Stimulated activated CD8-positive, alpha-beta memory T cell treated with anti-CD3 and anti-CD28 coated beads, Interleukin-4, amount 100 ng/mL, for 4 hours (primary cell): ENCODE results near the gene SCAP.
A peak's percentile ranks its signal among the peaks of the same experiment; 100 is the strongest.
"Not testable (repeated sequence)": the region's sequence is repeated elsewhere in the genome, so short reads cannot be mapped to it uniquely, and the experiment has no call there.

Source experiments
- DNase-seq, 2 donors: peaks; one replicate each; pipeline ENCODE4 v3.0.0-alpha.2; 2020; ENCODE audit warnings: low read depth in 2 of 2, low spot score in 1 of 2

Gene SCAP

GRCh38 chr3:47475570-47476329 lies at the start of gene SCAP:
SCAP (minus strand) TSS chr3:47475941; CDS start chr3:47442993, 32,948 bp downstream.
- DNase-seq: peak; percentile 91 to 94

DNA sequence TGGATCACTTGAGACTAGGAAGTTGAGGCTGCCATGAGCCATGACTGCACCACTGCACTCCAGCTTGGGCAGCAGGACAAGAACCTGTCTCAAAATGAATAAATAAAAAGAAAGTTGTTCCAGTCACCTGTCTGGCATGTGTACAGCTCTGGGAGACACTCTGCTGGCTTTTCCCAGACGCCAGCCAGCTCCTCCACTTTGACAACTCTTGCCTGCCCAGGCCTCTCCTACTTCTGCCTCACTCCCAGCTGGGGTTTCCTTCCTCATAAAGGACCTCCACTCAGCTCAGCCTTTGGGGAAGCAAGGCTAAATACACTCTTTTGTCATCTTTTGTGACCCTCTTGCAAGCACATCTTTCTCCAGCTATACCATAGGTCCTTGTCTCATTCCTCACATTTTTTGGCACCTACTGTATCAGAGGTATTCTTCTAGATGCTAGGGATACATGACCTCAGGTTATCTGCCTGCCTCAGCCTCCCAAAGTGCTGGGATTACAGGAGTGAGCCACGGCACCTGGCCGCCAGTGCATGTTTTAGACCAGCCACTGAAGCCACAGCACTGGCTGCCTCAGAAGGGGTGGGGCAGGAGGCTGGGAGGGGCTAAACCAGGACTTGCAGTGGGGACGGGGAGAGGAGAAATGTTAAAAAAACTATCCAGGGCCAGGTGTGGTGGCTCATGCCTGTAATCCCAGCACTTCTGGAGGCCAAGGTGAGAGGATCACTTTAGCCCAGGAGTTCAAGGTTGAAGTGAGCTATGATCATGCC lies 47.8 kb upstream of the SCAP start:
- no peak for DNase-seq

DNA sequence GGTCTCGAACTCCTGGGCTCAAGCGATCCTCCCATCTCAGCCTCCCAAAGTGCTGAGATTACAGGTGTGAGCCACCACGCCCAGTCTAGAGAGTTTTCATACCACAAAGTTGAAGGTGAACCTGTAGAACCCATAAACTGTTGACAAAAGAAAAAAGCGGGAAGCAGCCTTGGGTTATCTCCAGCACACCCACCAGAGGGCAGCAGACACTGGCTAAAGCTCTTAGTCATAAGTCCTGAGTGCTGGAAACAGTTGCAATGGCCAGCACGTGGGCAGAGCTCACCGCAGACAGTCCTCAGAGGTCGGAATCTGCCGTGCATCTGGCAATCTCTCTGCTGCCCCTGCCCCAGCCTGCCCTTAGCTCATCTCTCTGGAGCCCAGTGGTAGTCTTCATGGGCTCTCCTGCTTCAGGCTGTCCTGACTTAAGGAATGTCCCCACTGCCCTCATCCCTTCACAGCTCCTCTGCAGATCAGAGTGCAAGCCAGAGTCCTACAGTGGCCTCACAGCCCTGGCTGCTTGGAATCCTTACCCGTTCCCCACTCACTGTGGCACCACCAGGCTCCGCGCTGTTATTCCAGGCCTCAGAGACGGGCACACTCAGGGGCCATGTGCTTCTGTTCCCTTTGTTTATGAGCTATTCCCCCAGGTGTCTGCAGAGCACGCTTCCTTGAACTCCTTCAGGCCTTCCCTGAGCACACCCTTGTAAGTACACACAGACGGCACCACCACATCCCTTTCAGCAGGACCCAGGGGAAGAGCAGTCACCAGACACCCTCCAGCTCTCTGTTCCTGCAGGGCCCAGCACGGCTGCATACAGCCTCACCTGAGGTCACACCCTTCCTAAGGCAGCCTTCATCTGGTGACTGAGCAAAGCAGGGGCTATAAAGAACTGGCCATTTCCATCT lies 46.6 kb upstream of the SCAP start:
- peak; percentile 34 to 43 for DNase-seq

DNA sequence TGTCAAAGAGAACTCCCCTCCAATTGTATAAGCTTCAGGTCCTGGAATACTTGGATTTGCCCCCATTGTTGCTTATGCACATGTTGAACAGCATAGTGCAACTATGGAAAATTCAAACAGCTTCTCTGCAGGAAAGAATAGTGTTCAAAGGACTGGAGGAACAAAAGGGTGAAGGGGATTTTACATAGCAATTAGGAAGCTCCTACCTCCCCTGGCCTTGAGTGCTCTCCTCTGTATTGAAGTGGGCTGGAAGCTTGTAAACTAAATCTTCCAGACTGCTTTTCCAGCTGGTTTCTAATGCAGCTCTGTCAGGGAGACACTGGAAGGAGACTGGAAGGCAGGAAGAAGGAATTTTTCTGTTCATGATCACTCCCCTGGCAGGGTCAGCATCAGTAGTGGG lies 45.0 kb upstream of the SCAP start:
- no peak for DNase-seq

DNA sequence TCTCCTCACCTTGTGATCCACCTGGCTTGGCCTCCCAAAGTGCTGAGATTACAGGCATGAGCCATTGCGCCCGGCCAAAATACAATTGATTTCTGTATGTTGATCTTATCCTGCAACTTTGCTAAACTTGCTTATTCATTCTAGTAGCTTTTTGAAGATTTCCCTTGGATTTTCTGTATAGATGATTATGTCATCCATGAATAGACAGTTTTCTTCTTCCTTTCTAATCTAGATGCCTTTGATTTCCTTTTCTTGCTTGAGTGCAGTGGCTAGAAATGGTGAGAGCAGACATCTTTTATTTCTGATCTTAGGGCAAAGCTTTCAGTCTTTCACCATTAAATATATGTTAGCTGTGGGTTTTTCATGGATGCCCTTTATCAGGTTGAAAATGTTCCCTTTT lies 42.2 kb upstream of the SCAP start:
- no peak for DNase-seq

DNA sequence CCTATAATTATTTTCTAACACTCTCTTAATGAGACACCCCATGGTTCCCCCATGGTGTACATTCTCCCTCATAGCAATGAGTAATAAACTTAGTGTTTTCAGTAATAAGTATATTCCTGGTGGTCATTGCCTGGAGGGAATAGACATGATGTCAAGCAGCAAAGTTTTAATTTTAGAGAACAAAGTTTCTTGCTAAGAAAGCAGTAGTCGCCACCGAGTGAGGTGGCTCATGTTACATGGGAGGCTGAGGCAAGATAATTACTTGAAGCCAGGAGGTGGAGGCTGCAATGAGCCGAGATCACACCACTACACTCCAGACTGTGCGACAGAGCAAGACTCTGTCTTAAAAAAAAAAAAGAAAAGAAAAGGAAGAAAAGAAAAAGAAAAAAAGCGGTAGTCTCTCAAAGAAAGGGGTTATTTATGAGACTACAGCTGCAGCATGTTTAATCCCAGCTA lies 40.2 kb upstream of the SCAP start:
- DNase-seq: no peak

GRCh38 chr3:47515100-47515499 lies 39.4 kb upstream of the SCAP start:
- no peak for DNase-seq

- DNase-seq: peak; percentile 93
These were observed 37.6 kb upstream of the SCAP start, which contains the start of gene ELP6 for GRCh38 chr3:47513125-47513929. ELP6 (minus strand) TSS chr3:47513712; CDS start chr3:47513590, 122 bp downstream.

DNA sequence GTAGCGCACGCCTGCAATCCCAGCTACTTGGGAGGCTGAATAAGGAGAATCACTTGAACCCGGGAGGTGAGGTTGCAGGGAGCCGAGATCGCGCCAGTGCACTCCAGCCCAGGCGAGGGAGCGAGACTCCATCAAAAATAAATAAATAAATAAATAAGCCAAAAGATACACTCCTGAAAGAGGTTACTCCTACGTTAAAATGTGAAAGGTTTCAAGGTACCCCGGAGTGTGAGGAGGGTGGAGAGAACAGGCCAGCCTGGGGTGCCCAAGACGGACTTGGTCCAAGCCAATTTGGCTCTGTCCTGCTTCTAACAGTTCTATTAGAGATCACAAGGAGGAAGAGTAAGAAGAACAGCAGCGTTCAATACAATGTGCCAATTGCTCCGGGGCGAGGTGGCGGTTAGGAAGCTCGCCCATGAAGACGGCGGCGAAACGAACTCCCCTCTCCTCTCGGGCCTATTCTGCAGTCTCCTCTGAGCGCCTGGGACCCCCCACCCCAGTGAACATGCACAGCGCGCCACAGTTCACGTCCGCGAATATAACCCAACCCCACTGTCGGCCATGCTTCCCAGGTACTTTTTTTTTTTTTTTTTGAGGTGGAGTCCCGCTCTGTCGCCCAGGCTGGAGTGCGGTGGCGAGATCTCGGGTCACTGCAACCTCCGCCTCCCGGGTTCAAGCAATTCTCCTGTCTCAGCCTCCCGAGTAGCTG lies 36.8 kb upstream of the SCAP start:
- no peak for DNase-seq

DNA sequence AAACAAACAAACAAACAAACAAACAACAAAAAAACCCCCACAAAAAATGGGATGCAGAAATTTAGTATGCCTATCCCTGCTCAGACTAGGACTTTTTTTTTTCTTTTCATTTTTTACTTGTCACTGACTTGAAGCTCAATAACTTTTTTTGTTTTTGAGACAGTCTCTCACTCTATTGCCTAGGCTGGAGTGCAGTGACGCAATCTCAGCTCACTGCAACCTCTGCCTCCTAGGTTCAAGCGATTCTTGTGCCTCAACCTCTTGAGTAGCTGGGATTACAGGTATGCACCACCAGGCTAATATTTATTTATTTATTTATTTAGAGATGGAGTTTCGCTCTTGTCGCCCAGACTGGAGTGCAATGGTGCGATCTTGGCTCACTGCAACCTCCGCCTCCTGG lies 29.5 kb upstream of the SCAP start:
- DNase-seq: not testable (repeated sequence)

GRCh38 chr3:47504113-47504512 lies 28.4 kb upstream of the SCAP start:
- DNase-seq: no peak

GRCh38 chr3:47503033-47503432 lies 27.3 kb upstream of the SCAP start:
- DNase-seq: no peak

DNA sequence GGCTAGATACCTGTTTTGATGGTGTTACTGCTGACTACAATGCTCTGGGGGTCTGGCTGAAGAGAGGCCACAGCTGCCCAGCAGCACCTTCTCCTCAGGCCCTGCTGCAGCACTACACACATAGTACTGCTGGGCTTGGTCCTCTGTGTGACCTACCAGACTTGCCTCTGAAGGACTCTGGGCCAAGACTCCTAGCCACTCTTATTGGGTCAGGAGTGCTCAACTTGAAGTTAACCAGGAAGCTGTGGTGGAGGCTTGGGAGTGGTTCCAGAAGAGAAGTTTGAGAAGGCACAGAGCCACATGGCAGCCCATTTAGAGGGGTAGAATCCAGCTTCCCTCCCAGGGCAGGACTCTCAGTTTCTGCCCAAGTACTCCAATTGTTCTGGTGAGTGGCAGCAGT lies 21.2 kb upstream of the SCAP start:
- DNase-seq: no peak

- no peak for DNase-seq
These were observed 20.1 kb upstream of the SCAP start for GRCh38 chr3:47495886-47496285.

GRCh38 chr3:47495111-47495510 lies 19.4 kb upstream of the SCAP start:
- no peak for DNase-seq

DNA sequence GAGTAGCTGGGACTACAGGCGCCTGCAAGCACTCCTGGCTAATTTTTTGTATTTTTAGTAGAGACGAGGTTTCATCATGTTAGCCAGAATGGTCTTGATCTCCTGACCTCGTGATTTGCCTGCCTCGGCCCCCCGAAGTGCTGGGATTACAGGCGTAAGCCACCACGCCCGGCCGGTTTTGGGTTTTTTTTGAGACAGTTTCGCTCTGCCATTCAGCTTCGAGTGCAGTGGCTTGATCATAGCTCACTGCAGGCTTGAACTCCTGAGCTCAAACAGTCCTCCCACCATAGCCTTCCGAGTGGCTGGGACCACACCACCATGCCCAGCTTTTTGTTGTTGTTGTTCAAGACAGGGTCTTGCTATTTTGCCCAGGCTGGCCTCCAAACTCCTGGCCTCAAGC lies 16.0 kb upstream of the SCAP start:
- no peak for DNase-seq

- no peak for DNase-seq
These were observed 15.4 kb upstream of the SCAP start for GRCh38 chr3:47491186-47491585.

- no peak for DNase-seq
These were observed 11.5 kb upstream of the SCAP start for GRCh38 chr3:47487265-47487664.

- DNase-seq: no peak
These were observed 10.1 kb upstream of the SCAP start for GRCh38 chr3:47485812-47486211.

DNA sequence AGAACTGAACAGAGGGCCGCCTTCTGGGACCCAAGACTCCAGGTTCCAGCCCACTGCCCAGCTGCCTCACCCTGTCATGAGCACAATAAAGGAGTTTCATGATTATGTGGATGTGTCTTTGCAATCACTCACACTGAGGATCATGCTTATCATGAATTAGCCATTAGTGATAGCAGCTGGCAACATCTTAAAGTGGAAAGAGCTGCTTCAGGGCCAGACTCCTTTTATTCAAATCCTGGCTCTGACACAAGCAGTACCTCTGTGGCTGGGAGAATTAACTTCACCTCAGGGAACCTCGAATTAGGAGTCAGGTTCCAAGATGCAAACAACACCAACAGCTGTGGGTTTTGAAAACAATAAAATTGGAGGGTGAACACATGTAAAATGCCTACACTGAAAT lies 6.6 kb upstream of the SCAP start:
- no peak for DNase-seq
